ENCODE results near the gene ABCG4.

DNA sequence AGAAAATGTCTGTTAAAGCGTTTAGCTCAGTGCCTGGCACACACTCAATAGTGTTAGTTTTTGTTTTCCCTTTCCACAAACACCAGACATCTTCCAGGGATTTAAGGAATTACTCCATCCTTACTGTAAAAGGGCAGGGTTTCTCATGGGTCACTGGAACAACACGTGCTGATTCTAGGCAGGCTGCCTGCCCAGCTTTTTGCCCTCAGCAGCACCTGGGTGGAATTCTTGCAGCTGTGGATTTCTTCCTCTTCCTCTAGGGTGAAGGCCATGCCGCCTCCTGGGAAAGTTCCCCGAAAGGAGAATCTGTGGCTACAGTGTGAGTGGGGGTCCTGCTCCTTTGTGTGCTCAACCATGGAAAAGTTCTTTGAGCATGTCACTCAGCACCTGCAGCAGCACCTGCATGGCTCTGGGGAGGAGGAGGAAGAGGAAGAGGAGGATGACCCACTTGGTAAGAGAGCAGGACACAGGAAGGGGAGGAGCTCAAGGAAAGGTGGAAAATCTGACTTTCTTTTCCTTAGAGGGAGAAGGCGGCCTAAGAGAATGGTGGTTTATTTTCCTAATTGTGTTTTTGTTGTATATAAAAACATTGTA is 22.1 kb upstream of the ABCG4 start:
- TF ChIP-seq, protein P1, sequence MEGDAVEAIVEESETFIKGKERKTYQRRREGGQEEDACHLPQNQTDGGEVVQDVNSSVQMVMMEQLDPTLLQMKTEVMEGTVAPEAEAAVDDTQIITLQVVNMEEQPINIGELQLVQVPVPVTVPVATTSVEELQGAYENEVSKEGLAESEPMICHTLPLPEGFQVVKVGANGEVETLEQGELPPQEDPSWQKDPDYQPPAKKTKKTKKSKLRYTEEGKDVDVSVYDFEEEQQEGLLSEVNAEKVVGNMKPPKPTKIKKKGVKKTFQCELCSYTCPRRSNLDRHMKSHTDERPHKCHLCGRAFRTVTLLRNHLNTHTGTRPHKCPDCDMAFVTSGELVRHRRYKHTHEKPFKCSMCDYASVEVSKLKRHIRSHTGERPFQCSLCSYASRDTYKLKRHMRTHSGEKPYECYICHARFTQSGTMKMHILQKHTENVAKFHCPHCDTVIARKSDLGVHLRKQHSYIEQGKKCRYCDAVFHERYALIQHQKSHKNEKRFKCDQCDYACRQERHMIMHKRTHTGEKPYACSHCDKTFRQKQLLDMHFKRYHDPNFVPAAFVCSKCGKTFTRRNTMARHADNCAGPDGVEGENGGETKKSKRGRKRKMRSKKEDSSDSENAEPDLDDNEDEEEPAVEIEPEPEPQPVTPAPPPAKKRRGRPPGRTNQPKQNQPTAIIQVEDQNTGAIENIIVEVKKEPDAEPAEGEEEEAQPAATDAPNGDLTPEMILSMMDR (IDR thresholded peaks at IDR 0.05), result no peak
- TF ChIP-seq POLR2A (IDR thresholded peaks at IDR 0.05), result no peak

Data from thyroid gland (tissue), 4 donors.